Aorta (tissue), 5 donors: ENCODE results near the gene DNAH17. TPM values are rescaled to one million over a fixed set of nuclear protein-coding genes. Genes with fewer than 3 reads are reported as not detected.

Source experiments
- ATAC-seq: fragments of 200-7000 bp; cut with Tn5 transposase; one replicate; pipeline ENCODE4 v1.9.1; 2022; ENCODE audit warnings: moderate library complexity; ENCODE audit not compliant: low FRiP score
- DNase-seq, 2 donors: peaks; one replicate each; pipeline ENCODE4 v3.0.0-alpha.2; 2020
- H3K27ac ChIP-seq, 2 donors: one replicate each; pipeline ENCODE4 v1.5.1; 2013; ENCODE audit warnings: low read length in 2 of 2, mild to moderate bottlenecking in 2 of 2, moderate library complexity in 2 of 2, control low read depth in 1 of 2, inconsistent platforms in 1 of 2, low read depth in 1 of 2
- H3K27me3 ChIP-seq, 2 donors: one replicate each; pipeline ENCODE4 v1.6.1; 2013; ENCODE audit warnings: control low read depth in 1 of 2, low read length in 1 of 2, mild to moderate bottlenecking in 1 of 2, moderate library complexity in 1 of 2; ENCODE audit not compliant: insufficient read depth in 2 of 2, control insufficient read depth in 1 of 2
- H3K36me3 ChIP-seq, 2 donors: one replicate each; pipeline ENCODE4 v1.6.1; 2013; ENCODE audit warnings: control low read depth in 1 of 2, low read length in 1 of 2, mild to moderate bottlenecking in 1 of 2; ENCODE audit not compliant: insufficient read depth in 2 of 2, control insufficient read depth in 1 of 2
- H3K4me1 ChIP-seq, 2 donors: one replicate each; pipeline ENCODE4 v1.6.1; 2013; ENCODE audit warnings: low read length in 2 of 2, control low read depth in 1 of 2, mild to moderate bottlenecking in 1 of 2, moderate library complexity in 1 of 2; ENCODE audit not compliant: insufficient read depth in 2 of 2, control insufficient read depth in 1 of 2
- H3K4me3 ChIP-seq, 2 donors: one replicate each; pipeline ENCODE4 v1.5.1; 2013; ENCODE audit warnings: low read length in 2 of 2, control low read depth in 1 of 2, mild to moderate bottlenecking in 1 of 2
- H3K9me3 ChIP-seq: one replicate; pipeline ENCODE4 v1.6.1; 2013; ENCODE audit warnings: mild to moderate bottlenecking, low read length; ENCODE audit not compliant: control insufficient read depth
- WGBS, 2 donors: extraction: QIAGEN DNeasy Blood & Tissue Kit; methylation state at CpG; one replicate each; pipeline ENCODE4 v1.1.7; 2013; 5-methylcytosine and 5-hydroxymethylcytosine counted together
- intact Hi-C, 2 donors: fragments of 100-400 bp; cut with DNase I; formaldehyde crosslinking; loops; one replicate each; pipeline versions ENCODE4 v1.14.2 to v1.15.0; 2022
- polyA plus RNA-seq, 2 donors: library from polyadenylated mRNA; stranded (reverse); fragments of 200-250 nt; gene quantifications; one replicate each; pipeline ENCODE4 v1.2.3, GENCODE V29; 2013
- total RNA-seq, 2 donors: library from RNA; stranded (reverse); fragmentation: NEBNext Ultra II Directional; extraction: Animal tissue kit (Norgen Biotek cat#: 25700); gene quantifications; one replicate each; pipeline ENCODE4 v1.2.1, GENCODE V29; 2021
- donor health status: healthy with polysubstance abuse.
- donor health status: Bipolar disorder and iron deficiency.
- donor health status: DM: no; HTN: no; CAD: no.
- donor health status: DM: no; HTN: no; CAD: no.
- donor health status: DM: yes; HTN: yes; CAD: no.

DNAH17 gene
- total and polyA plus RNA-seq, 4 donors: 0.21 to 0.45 TPM; not detected in 2

DNA sequence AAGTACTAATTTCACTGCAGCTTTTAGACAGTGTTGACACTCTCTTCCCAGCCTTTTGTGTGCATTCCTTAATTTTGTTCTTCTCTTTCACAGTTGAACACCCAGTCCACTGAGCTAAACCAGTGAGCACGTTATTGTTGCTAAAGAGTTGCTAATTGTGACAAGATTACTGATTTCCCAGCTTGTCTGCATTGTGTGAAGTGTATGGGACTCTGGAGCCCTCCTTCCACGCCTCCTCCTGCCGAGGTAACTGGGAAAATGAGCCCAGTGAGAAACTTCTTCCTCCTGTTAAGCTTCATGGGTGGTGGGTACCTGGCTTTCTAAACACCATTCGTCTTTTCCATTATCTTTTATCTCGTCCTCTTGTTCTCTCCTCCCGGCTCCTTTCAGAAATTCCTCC is 29.8 kb upstream of the DNAH17 start:
- Histone ChIP-seq H3K9me3 (no peaks in the 10 kb centered on the region), H3K4me3 (no peak overlapping the region), H3K36me3 (no peaks in the 10 kb centered on the region), H3K27ac (no peak overlapping the region), H3K27me3 (no peaks in the 10 kb centered on the region), H3K4me1 (no peaks in the 10 kb centered on the region)
- DNase-seq: no peak
- intact Hi-C loops: no loop called here
- ATAC-seq: no peak
- 92 to 96% methylated on average over 6 of the region's 6 CpGs for WGBS, 2 donors

- Histone ChIP-seq H3K4me3 (no peak overlapping the region), H3K4me1 (no peaks in the 10 kb centered on the region), H3K9me3 (no peaks in the 10 kb centered on the region), H3K27ac (no peak overlapping the region), H3K27me3 (no peaks in the 10 kb centered on the region), H3K36me3 (no peaks in the 10 kb centered on the region)
- WGBS, 2 donors: 94 to 96% methylated on average over 6 of the region's 6 CpGs
- ATAC-seq (no peak), DNase-seq (peak in 1 of 2 donors; percentile 9)
- intact Hi-C loops: no loop called here
These were observed 28.7 kb upstream of the DNAH17 start for GRCh38 chr17:78605886-78606285.

DNA sequence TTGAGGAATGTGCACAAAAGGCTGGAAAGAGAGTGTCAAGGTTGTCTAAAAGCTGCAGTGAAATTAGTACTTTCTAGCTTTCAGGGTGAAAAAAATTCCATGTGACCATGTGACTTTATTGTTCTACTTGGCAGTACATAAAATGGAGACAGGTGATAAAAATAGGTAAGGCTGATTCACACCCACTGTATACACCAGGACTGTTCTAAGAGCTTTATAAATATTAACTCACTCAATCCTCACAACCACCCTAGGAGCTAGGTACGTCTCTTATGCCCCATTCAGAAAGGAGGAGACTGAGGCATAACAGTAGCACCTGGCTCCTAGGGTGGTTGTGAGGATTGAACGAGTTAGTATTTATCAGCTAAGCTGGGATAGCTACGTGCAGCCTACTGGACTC is 28.2 kb upstream of the DNAH17 start:
- Histone ChIP-seq H3K27ac (no peak overlapping the region), H3K4me1 (no peaks in the 10 kb centered on the region), H3K9me3 (no peaks in the 10 kb centered on the region), H3K27me3 (no peaks in the 10 kb centered on the region), H3K4me3 (no peak overlapping the region), H3K36me3 (no peaks in the 10 kb centered on the region)
- ATAC-seq: no peak
- DNase-seq: no peak
- intact Hi-C loops: no loop called here
- 86 to 92% methylated on average over 3 of the region's 3 CpGs for WGBS, 2 donors

DNA sequence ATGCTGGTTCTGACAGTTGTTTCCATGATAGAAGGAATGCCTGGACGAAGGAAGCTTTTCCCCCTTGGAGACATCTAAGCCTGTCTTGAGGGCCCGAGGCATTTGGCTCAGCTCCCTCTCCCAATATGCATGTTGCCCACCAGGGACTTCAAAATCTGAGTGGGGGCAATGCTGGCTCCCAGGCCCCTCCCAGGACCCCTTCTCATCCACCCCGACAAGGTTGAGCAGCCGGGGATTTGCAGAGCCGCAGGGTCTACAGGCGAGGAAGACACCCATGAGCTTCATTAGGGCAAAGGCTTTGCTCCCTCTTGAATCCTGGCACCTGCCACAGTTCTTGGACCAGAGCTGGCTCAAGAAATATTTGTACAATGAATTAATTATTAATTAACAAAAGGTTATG is 25.1 kb upstream of the DNAH17 start:
- WGBS, 2 donors: 97% methylated on average over 6 of the region's 6 CpGs
- H3K27ac ChIP-seq: no peak overlapping the region

GRCh38 chr17:78601577-78602190 is 24.5 kb upstream of the DNAH17 start:
- no peak for ATAC-seq
- WGBS, 2 donors: 93 to 94% methylated on average over 9 of the region's 9 CpGs

More for the DNA sequence above, 25.1 kb upstream of the DNAH17 start:
- Histone ChIP-seq H3K9me3 (no peaks in the 10 kb centered on the region), H3K36me3 (no peaks in the 10 kb centered on the region), H3K27me3 (no peaks in the 10 kb centered on the region), H3K4me3 (no peak overlapping the region), H3K4me1 (no peaks in the 10 kb centered on the region)
- ATAC-seq (no peak), DNase-seq (peak in 1 of 2 donors; percentile 47)
- intact Hi-C loops: no loop called here

GRCh38 chr17:78600181-78600721 is 23.1 kb upstream of the DNAH17 start:
- ATAC-seq (no peak), DNase-seq (peak in 1 of 2 donors; percentile 62)
- no peak overlapping the region for H3K4me3 ChIP-seq
- H3K4me1 ChIP-seq: no peaks in the 10 kb centered on the region
- 15 to 20% methylated on average over 10 of the region's 10 CpGs for WGBS, 2 donors
- intact Hi-C loops: no loop called here
- H3K36me3 ChIP-seq: no peaks in the 10 kb centered on the region
- H3K27ac ChIP-seq: no peak overlapping the region
- H3K27me3 ChIP-seq: no peaks in the 10 kb centered on the region
- H3K9me3 ChIP-seq: no peaks in the 10 kb centered on the region

More at GRCh38 chr17:78601577-78602190, 24.5 kb upstream of the DNAH17 start:
- Histone ChIP-seq H3K27ac (no peak overlapping the region), H3K9me3 (no peaks in the 10 kb centered on the region), H3K4me1 (no peaks in the 10 kb centered on the region), H3K4me3 (no peak overlapping the region), H3K36me3 (no peaks in the 10 kb centered on the region), H3K27me3 (no peaks in the 10 kb centered on the region)
- peak in 1 of 2 donors; percentile 26 for DNase-seq
- intact Hi-C loops: no loop called here

DNA sequence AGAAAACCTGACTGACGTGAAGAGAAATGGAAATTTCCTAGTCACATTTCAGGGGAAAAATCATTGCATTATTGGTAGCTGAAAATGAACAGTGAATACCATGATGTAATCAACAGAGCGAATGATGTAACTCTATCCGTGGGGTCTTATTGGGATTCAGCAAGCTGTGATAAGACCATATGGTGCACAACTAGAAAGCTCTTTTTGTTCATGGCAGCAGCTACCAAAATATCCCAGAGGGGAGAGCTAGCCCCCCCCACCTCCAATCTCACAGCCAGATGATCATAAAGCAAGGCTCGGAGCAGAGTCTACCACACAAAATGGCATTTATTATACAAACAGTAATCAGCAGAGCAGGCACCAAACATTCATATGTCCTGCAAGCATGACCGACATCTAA is 22.2 kb upstream of the DNAH17 start:
- Histone ChIP-seq H3K27ac (no peak overlapping the region), H3K36me3 (no peaks in the 10 kb centered on the region), H3K27me3 (no peaks in the 10 kb centered on the region), H3K9me3 (no peaks in the 10 kb centered on the region), H3K4me1 (no peaks in the 10 kb centered on the region), H3K4me3 (no peak overlapping the region)
- no peak for DNase-seq
- WGBS, 2 donors: 86 to 87% methylated on average over 5 of the region's 5 CpGs
- intact Hi-C loops: no loop called here
- no peak for ATAC-seq

DNA sequence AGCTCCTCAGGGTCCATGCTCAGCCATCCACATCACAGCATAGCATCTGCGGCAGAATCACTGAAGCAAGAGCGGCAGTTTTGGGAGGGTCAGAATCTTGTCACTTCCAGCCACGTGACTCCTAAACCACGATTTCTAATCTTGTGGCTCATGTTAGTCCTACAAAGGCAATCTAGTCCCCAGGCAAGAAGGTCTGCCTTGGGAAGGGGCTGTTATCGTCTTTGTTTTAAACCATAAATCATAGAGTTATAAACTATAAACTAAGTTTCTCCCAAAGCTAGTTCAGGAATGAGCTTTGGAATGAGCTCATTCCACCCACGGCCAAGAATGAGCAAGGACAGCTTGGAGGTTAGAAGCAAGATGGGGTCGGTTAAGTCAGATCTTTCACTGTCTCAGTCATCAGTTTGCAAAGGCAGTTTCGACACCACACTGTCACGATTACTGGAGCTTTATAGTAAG is 20.8 kb upstream of the DNAH17 start:
- Histone ChIP-seq H3K27me3 (no peaks in the 10 kb centered on the region), H3K4me3 (no peak overlapping the region), H3K4me1 (no peaks in the 10 kb centered on the region), H3K36me3 (no peaks in the 10 kb centered on the region), H3K9me3 (no peaks in the 10 kb centered on the region), H3K27ac (no peak overlapping the region)
- no peak for ATAC-seq
- DNase-seq: peak in 1 of 2 donors; percentile 35
- intact Hi-C loops: no loop called here
- 30 to 37% methylated on average over 9 of the region's 9 CpGs for WGBS, 2 donors
